ENCODE data around the gene MOB2. TPM values are rescaled to one million over a fixed set of nuclear protein-coding genes. Genes with fewer than 3 reads are reported as not detected.

The MOB2 gene
- total RNA-seq, 2 donors from 2014 or later, result 39.3 to 46.5 TPM

DNA sequence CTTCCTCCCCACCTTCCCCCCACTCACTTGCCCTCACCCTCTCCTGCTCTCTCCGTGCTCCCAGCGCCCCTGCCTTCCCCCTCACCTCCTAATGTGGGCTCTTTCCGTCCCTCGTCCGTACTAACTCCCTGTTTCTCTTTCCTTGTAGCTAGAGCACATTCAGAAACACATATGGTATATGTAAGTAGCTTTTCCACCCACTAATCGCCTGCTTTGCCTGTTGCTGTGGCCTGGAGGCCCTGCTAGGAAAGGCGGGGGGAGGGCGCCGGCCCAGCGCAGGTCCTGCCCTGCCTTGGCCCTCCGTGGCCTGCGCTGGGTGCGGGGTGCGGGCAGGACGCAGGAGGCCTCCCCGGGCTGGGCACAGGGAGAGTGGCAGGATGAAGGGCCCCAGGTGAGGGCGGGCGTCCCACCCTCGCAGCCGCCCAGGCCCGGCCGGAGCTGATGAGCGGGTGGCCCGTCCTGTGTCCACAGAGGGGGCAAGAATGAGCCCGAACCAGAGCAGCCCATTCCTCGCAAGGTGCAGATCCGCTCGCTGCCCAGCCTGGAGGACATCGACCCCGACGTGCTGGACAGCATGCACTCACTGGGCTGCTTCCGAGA is 41.7 kb downstream of the MOB2 start:
- Histone ChIP-seq H3K27ac (no peak overlapping the region), H3K27me3 (replicated peaks; ENCODE audit: insufficient read depth) (peaks cover 3% of the 10 kb centered on the region), H3K4me1 (replicated peaks) (no peaks in the 10 kb centered on the region), H3K9me3 (no peaks in the 10 kb centered on the region), H3K36me3 (no peaks in the 10 kb centered on the region), H3K4me3 (no peak overlapping the region)
- 80% methylated on average over 29 of the region's 32 CpGs for WGBS
- TF ChIP-seq POLR2AphosphoS5 (IDR thresholded peaks at IDR 0.05) (no peak), POLR2A (IDR thresholded peaks at IDR 0.05) (no peak), CTCF (IDR thresholded peaks at IDR 0.05) (no peak)
- DNase-seq (ENCODE audit: low spot score), result no peak
- intact Hi-C loops (cut with DNase I), result no loop called here

DNA sequence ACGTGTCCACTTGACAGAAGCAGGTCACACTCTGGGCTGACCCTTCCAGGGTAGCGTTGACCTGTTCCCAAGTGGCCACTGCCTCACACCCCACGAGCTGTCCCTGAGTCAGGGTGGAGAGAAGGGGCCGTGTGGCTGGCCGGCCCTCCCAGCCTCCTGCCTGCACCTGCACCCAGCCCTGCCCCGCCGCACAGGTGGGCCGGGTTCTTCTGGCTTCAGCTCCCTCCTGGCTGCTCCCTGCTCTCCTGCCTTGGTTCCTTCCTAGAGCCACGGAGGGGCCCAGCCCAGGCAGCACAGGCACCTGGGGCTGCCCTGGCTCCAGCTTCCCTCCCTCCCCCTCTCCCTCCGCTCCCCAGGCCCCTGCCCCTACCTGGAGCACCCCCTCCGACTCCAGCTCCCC is 42.3 kb downstream of the MOB2 start:
- Histone ChIP-seq H3K27ac (no peak overlapping the region), H3K9me3 (no peaks in the 10 kb centered on the region), H3K4me1 (replicated peaks) (no peaks in the 10 kb centered on the region), H3K36me3 (no peaks in the 10 kb centered on the region), H3K27me3 (replicated peaks; ENCODE audit: insufficient read depth) (peaks cover 3% of the 10 kb centered on the region), H3K4me3 (no peak overlapping the region)
- no peak for DNase-seq (ENCODE audit: low spot score)
- TF ChIP-seq POLR2AphosphoS5 (IDR thresholded peaks at IDR 0.05) (no peak), POLR2A (IDR thresholded peaks at IDR 0.05) (no peak), CTCF (IDR thresholded peaks at IDR 0.05) (no peak)
- WGBS, result 41% methylated on average over 9 of the region's 11 CpGs
- intact Hi-C loops (cut with DNase I), result no loop called here

DNA sequence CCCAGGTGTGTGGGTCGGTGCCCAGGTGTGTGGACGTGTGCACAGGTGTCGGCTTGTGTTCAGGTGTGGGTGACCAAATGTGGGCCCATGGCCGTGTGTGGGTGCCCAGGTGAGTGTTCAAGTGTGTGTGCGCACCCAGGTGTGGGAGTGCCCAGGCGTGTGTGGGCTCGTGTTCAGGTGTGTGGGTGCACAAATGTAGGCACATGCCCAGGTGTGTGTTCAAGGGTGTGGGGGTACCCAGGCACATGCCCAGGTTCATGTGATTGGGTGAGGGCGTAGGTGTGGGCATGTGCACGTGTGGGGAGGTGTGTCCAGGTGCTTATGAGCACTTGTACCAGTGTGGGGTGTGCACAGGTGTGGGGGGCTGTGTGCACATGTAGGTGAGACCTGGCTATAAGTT is 42.8 kb downstream of the MOB2 start:
- WGBS, result 71% methylated on average over 9 of the region's 9 CpGs
- no peaks in the 10 kb centered on the region for H3K9me3 ChIP-seq
- H3K36me3 ChIP-seq, result no peaks in the 10 kb centered on the region
- H3K27me3 ChIP-seq (replicated peaks; ENCODE audit: insufficient read depth), result peaks cover 3% of the 10 kb centered on the region
- DNase-seq (ENCODE audit: low spot score), result no peak
- no peaks in the 10 kb centered on the region for H3K4me1 ChIP-seq (replicated peaks)
- no peak overlapping the region for H3K4me3 ChIP-seq
- TF ChIP-seq POLR2A (IDR thresholded peaks at IDR 0.05) (no peak), CTCF (IDR thresholded peaks at IDR 0.05) (no peak), POLR2AphosphoS5 (IDR thresholded peaks at IDR 0.05) (no peak)
- intact Hi-C loops (cut with DNase I), result no loop called here
- no peak overlapping the region for H3K27ac ChIP-seq

GRCh38 chr11:1442807-1443366 is 43.7 kb downstream of the MOB2 start:
- intact Hi-C loops (cut with DNase I), result no loop called here
- H3K27me3 ChIP-seq (replicated peaks; ENCODE audit: insufficient read depth), result peaks cover 3% of the 10 kb centered on the region
- WGBS, result 87% methylated on average over 28 of the region's 28 CpGs

More at GRCh38 chr11:1442807-1443366, 43.7 kb downstream of the MOB2 start:
- DNase-seq (ENCODE audit: low spot score), result no peak
- no peak overlapping the region for H3K4me3 ChIP-seq
- H3K36me3 ChIP-seq, result no peaks in the 10 kb centered on the region
- no peaks in the 10 kb centered on the region for H3K4me1 ChIP-seq (replicated peaks)
- no peak overlapping the region for H3K27ac ChIP-seq
- TF ChIP-seq POLR2AphosphoS5 (IDR thresholded peaks at IDR 0.05), result no peak
- TF ChIP-seq POLR2A (IDR thresholded peaks at IDR 0.05), result no peak
- no peak for TF ChIP-seq CTCF (IDR thresholded peaks at IDR 0.05)
- H3K9me3 ChIP-seq, result no peaks in the 10 kb centered on the region

Measured in prostate gland (tissue), 2 donors.